Activated CD8-positive, alpha-beta memory T cell treated with anti-CD3 and anti-CD28 coated beads for 4 hours (primary cell): ENCODE measurements around the gene SGMS1.

ENCODE experiments used
- DNase-seq, 2 donors: peaks; one replicate each; pipeline ENCODE4 v3.0.0-alpha.2; 2020; ENCODE audit warnings: low read depth in 2 of 2

The SGMS1 gene

DNA sequence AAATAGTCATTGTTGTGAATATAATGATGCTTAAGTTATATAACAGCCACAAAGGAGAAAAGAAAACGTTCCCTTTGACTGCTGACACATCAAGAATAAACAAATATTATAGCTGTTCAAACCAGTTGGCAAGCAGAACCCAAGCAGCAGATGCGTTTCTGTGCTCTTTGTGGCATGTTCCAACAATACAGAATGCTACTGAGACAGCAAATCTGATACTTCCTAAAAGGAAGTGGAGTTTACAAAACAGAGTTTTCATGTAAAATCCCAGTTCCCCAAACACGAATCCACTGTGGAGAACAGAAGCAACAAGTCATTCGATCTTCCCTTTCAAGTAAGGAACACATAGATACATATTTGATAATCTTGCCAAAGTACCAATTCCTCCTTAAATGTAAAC is 201.5 kb downstream of the SGMS1 start:
- no peak for DNase-seq

- no peak for DNase-seq
These were observed 202.6 kb downstream of the SGMS1 start for GRCh38 chr10:50421026-50421719.

DNA sequence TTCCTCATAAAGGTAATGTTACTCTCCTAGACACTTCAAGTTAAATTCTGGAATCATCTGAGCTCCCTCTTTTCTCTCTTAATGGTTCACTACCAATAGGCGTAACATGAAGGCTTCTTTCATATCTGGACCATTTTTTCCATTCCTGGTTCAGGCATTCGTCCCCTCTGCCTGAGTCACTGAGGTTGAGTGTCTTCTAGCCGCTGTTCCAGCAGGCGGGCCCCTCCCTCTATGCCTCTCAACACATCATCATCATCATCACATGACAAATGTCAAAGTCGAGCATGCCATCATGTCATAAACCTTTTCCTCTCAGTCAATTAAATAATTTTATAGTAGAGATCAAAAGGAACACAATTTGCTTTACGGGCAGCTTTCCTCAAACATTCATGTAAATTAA is 203.6 kb downstream of the SGMS1 start:
- DNase-seq: no peak

DNA sequence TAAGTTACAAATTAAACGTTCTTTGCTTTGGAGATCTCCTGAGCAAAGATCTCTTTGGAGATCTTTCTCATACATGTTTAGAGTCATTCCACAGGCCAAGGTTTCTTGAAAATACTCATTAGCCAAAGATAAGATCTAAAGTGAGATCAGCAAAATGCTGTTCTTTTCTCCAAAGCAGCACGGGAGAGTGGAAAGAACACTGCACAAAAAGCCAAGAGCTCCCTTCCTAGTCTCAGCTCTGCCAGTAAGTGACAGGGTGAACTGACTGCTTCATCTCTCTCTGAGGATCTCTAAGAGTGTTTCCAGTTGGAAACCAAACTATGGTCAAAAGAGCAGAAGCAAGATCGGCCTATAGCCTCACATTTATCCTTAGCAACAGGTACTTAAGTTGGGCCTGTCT is 204.0 kb downstream of the SGMS1 start:
- no peak for DNase-seq

DNA sequence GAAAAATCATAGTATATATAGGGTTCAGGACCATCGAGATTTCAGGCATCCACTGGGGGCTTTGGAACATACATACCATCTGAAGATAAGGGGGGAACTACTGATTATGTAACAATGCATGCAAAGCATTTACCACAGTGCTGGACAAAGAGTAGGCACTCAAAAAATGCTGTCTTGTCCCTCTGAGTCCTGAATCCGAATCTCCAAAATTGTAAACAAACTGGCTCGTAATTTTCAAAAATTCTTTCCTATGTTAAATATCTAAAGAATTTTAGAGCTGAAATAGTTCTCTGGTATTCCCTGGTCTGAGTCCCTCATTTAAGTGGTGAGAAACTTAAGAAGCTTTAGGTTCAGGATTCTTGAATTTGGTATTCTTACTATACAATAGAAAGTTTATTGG is 204.7 kb downstream of the SGMS1 start:
- DNase-seq: no peak

DNA sequence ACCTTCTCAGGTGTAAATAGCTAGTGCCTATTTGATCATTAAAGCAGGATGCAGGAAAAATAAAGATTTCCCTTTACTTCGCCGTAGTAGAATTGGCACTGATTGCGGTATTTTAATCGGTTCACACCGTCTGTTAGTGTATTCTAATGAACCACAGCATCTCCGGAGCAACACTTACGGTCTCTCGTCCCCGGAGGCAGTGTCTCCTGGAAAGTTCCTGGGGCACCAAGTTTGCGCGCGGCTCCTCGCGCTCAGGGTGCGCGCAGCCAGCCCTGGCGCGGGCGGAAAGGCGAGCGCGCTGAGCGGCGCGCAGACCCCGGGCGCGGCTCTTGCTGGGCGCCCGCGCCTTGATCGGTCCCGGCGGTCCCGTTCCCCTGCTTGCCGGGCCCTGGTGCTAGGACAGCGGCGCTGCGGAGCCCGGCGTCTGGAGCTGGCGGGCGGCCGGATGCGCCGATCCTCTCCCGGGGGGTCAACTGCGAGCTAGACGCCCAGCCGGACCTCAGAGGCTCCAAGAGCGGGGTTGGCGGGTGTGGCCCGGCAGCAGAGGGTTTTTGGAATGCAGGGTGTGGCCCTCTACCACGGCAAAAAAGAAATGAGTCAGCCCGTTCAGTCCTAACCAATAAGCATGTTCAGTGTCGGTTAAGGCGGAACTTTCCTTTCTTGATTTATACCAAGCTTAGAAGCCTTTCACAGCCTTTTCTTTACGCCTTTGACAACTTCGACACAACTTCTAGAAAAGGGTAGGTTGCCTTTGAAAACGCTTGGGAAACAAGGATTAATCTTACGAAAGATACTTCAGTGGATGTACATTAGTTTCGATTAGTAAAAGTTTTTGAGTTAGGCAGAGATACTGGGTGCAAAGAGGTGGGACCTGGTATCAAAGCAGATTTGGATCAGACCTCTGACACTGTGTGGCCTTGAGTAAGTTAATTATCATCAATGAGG is 205.6 kb downstream of the SGMS1 start:
- DNase-seq: no peak

- no peak for DNase-seq
These were observed 206.3 kb downstream of the SGMS1 start for GRCh38 chr10:50417486-50417885.

GRCh38 chr10:50416881-50417280 is 206.9 kb downstream of the SGMS1 start:
- DNase-seq: no peak

DNA sequence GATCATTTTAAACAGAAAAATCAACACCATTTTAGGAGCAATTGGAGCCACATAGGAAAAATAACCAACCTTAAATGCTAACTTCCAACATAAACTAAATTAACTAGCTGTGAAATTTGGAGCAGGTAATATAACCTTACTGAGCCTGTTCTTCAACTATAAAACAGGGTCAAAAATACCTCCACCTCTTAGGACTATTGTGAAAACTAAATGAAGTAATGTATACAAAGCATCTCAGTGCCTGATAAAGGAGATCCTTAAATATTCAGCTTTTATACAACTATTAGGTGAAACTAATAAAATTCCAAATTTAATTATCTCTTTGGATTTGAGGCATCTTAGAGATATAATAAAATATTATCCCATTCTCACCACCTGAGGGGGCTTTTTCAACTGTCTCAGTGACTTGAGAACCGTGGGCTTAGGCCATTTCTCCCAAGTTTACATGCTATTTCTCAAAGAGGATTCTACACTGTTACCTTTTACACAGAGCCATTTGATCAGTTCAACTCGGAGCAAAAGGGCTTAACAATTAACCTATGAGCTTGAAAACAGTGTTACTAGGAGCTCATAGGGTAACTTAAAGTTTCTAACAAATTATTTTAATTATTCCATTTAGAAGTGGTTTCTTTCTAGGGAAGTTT is 207.5 kb downstream of the SGMS1 start:
- no peak for DNase-seq

- no peak for DNase-seq
These were observed 208.5 kb downstream of the SGMS1 start for GRCh38 chr10:50415292-50415691.

DNA sequence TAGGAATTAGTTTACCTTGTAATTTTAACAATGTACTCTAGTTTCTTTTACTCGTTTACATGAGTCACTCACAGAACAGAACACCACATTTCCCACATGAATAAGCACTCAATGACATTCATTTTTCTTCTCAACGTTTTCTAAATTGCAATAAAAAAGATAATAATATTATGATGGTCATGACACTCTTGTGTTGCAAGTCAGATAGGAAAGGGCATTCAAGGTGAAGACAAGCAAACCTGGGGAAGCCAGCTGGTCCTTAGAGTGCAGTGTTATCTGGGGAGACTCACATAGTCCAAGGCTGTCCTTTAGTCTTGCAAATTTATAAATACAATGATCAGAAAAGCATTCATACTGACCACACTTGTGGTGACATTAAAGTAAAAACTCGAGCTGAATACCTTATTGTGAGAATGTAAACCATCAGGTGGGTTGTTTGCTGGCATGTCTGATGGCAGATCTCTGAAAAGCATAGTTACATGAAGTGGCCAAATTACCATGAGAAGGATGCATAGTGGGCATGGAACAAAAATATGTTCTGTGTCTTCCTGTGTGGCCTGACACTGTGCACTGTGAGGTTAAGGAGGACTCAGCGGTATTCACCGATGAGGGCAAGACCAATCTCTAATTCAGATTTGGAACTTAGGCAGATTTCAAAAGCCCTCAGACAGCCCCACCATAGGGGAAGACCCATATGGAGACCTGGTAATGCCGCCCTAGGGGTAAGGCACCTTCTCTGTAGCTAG is 213.5 kb downstream of the SGMS1 start:
- DNase-seq: no peak

GRCh38 chr10:50407076-50407801 is 216.5 kb downstream of the SGMS1 start:
- no peak for DNase-seq

DNA sequence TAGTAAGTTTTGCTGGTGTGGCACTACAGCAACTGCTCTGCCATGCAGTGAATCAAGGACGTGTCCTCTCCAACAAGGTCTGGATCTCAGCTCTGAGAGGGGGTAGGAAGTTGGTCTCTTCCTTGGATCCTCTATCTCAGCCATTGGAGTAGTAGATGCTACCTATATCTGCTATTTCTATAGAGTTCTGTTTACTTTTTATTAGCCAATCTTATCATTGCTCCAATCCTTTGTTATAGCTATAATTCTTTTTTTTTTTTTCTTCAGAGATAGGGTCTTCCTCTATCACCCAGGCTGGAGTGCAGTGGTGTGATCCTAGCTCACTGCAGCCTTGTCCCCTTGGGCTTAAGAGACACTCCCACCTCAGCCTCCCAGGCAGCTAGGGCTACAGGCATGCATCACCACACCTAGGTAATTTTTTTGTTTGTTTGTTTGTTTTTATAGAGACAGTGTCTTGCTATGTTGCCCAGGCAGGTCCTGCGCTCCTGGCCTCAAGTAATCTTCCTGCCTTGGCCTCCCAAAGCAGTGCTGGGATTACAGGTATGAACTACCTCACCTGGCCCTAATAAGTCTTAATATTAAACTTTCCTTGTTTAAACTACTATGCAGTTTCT is 217.2 kb downstream of the SGMS1 start:
- DNase-seq: no peak

- no peak for DNase-seq
These were observed 218.0 kb downstream of the SGMS1 start for GRCh38 chr10:50405723-50406122.

DNA sequence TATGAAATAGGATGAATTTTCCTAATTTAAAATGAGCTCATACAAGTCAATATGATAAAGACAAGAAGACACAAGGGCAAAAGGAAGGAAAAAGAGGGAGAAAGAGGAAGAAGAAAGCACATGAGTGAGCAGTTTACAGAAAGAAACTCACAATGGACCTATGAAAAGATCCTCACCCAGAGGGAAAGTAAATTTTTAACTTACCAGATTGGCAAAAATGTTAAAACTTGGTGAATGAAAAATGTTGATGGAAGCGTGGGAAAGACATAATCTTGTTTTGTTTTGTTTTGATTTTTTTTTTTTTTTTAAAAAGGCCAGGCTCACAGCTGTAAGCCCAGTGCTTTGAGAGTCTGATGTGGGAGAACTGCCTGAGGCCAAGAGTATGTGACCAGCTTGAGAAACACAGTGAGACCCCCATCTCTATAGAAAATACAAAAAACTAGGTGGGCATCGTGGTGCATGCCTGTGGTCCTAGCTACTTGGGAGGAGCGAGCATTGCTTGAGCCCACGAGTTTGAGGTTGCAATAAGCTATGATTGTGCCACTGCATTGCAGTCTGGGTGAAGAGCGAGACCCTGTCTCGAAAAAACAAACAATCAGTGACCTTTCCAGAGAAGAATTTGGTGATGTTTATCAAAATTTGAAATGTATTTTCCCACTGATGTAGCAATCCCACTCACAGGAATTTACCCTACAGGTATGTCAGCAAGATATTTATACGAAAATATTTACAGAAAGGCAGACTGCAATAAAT is 219.6 kb downstream of the SGMS1 start:
- no peak for DNase-seq

DNA sequence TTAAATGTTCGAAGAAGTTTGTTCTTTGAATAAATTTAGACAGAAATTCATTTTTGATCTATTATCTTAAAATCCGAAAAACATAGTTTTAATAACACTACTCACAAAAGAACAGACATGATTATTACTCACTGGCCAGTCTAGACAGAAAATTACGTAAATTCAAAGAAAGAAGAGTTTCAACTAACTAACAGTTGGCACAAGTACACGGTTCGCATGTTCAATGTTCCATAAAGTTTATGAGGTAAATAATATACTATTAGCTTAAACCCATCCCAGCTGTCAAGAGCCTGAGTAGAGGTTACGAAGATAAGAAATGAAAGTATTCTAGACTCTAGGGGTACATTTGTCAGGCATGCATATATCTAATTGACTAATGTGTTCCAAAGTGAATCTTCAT is 220.7 kb downstream of the SGMS1 start:
- no peak for DNase-seq

- DNase-seq: no peak
These were observed 221.3 kb downstream of the SGMS1 start for GRCh38 chr10:50402466-50402865.

DNA sequence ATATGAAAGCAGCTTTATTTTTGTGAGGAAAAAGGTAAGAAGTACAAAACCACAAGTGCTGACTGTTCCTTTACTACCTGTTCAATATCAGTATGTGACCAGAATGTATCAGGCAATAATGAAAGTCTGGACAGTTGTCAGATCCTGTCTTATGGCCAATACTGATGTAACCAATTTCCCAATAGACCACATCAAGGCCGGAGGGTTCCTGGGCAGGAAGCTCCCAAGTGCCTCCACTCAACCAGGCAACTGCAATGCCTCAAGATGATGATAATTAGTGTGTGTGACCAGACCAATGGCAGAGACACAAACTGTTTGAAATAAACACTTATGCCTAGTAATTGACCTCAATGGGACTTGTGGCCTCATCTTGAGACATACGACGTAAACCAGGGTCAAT is 223.1 kb downstream of the SGMS1 start:
- DNase-seq: no peak

- no peak for DNase-seq
These were observed 224.9 kb downstream of the SGMS1 start for GRCh38 chr10:50398823-50399222.

GRCh38 chr10:50398381-50398780 is 225.4 kb downstream of the SGMS1 start:
- DNase-seq: no peak
